Measurements from ENCODE around the gene CNTN4.

Gene CNTN4

GRCh38 chr3:2516762-2517441 is 418.2 kb downstream of the CNTN4 start:
- H3K9me3 ChIP-seq (ENCODE audit: insufficient read depth, low read length, severe bottlenecking) = no peaks in the 10 kb centered on the region
- no peak overlapping the region for H3K27ac ChIP-seq (ENCODE audit: low read length)
- no peak overlapping the region for H3K9ac ChIP-seq (ENCODE audit: low read depth, low read length)
- no peaks in the 10 kb centered on the region for H3K79me2 ChIP-seq (ENCODE audit: insufficient read depth, low read length)
- H2AFZ ChIP-seq (ENCODE audit: low read depth, low read length) = no peak overlapping the region
- H3K27me3 ChIP-seq (ENCODE audit: insufficient read depth, low read length, poor library complexity) = no peaks in the 10 kb centered on the region
- no peak overlapping the region for H3K4me3 ChIP-seq (ENCODE audit: low read depth in 1 of 2, low read length in 2 of 2)
- no peak for TF ChIP-seq EZH2 (IDR thresholded peaks at IDR 0.05; ENCODE audit: borderline replicate concordance, low read depth, low read length, severe bottlenecking)
- TF ChIP-seq, protein P1, sequence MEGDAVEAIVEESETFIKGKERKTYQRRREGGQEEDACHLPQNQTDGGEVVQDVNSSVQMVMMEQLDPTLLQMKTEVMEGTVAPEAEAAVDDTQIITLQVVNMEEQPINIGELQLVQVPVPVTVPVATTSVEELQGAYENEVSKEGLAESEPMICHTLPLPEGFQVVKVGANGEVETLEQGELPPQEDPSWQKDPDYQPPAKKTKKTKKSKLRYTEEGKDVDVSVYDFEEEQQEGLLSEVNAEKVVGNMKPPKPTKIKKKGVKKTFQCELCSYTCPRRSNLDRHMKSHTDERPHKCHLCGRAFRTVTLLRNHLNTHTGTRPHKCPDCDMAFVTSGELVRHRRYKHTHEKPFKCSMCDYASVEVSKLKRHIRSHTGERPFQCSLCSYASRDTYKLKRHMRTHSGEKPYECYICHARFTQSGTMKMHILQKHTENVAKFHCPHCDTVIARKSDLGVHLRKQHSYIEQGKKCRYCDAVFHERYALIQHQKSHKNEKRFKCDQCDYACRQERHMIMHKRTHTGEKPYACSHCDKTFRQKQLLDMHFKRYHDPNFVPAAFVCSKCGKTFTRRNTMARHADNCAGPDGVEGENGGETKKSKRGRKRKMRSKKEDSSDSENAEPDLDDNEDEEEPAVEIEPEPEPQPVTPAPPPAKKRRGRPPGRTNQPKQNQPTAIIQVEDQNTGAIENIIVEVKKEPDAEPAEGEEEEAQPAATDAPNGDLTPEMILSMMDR (IDR thresholded peaks at IDR 0.05; ENCODE audit: borderline replicate concordance, extremely low read depth, low read length, poor library complexity, severe bottlenecking) = no peak
- H4K20me1 ChIP-seq (ENCODE audit: insufficient read depth, low read length) = no peaks in the 10 kb centered on the region
- H3K4me1 ChIP-seq (ENCODE audit: insufficient read depth, low read length) = no peaks in the 10 kb centered on the region
- no peak overlapping the region for H3K4me2 ChIP-seq (ENCODE audit: insufficient read depth, low read length)
- no peaks in the 10 kb centered on the region for H3K36me3 ChIP-seq (ENCODE audit: insufficient read depth, low read length)
- ATAC-seq (ENCODE audit: insufficient read depth, low read depth) (no peak), DNase-seq (no peak)

- no peak for ATAC-seq (ENCODE audit: insufficient read depth, low read depth)
- Histone ChIP-seq H2AFZ (ENCODE audit: low read depth, low read length) (no peak overlapping the region), H4K20me1 (ENCODE audit: insufficient read depth, low read length) (no peaks in the 10 kb centered on the region), H3K36me3 (ENCODE audit: insufficient read depth, low read length) (no peaks in the 10 kb centered on the region), H3K4me1 (ENCODE audit: insufficient read depth, low read length) (no peaks in the 10 kb centered on the region), H3K27me3 (ENCODE audit: insufficient read depth, low read length, poor library complexity) (no peaks in the 10 kb centered on the region), H3K9ac (ENCODE audit: low read depth, low read length) (no peak overlapping the region), H3K9me3 (ENCODE audit: insufficient read depth, low read length, severe bottlenecking) (no peaks in the 10 kb centered on the region), H3K4me3 (ENCODE audit: low read depth in 1 of 2, low read length in 2 of 2) (no peak overlapping the region), H3K4me2 (ENCODE audit: insufficient read depth, low read length) (no peak overlapping the region), H3K79me2 (ENCODE audit: insufficient read depth, low read length) (no peaks in the 10 kb centered on the region), H3K27ac (ENCODE audit: low read length) (no peak overlapping the region)
- DNase-seq = no peak
- TF ChIP-seq, protein P1 (IDR thresholded peaks at IDR 0.05; ENCODE audit: borderline replicate concordance, extremely low read depth, low read length, poor library complexity, severe bottlenecking) = no peak
- TF ChIP-seq EZH2 (IDR thresholded peaks at IDR 0.05; ENCODE audit: borderline replicate concordance, low read depth, low read length, severe bottlenecking) = no peak
These were observed 419.0 kb downstream of the CNTN4 start for GRCh38 chr3:2517500-2518172.

- H4K20me1 ChIP-seq (ENCODE audit: insufficient read depth, low read length) = no peaks in the 10 kb centered on the region
- H3K4me1 ChIP-seq (ENCODE audit: insufficient read depth, low read length) = no peaks in the 10 kb centered on the region
- no peak overlapping the region for H3K9ac ChIP-seq (ENCODE audit: low read depth, low read length)
- H3K27me3 ChIP-seq (ENCODE audit: insufficient read depth, low read length, poor library complexity) = no peaks in the 10 kb centered on the region
- H2AFZ ChIP-seq (ENCODE audit: low read depth, low read length) = no peak overlapping the region
- H3K9me3 ChIP-seq (ENCODE audit: insufficient read depth, low read length, severe bottlenecking) = no peaks in the 10 kb centered on the region
- H3K36me3 ChIP-seq (ENCODE audit: insufficient read depth, low read length) = no peaks in the 10 kb centered on the region
- H3K27ac ChIP-seq (ENCODE audit: low read length) = no peak overlapping the region
- no peak overlapping the region for H3K4me2 ChIP-seq (ENCODE audit: insufficient read depth, low read length)
- no peak overlapping the region for H3K4me3 ChIP-seq (ENCODE audit: low read depth in 1 of 2, low read length in 2 of 2)
- no peak for DNase-seq
- ATAC-seq (ENCODE audit: insufficient read depth, low read depth) = no peak
- no peaks in the 10 kb centered on the region for H3K79me2 ChIP-seq (ENCODE audit: insufficient read depth, low read length)
- no peak for TF ChIP-seq EZH2 (IDR thresholded peaks at IDR 0.05; ENCODE audit: borderline replicate concordance, low read depth, low read length, severe bottlenecking)
- TF ChIP-seq, protein P1 (IDR thresholded peaks at IDR 0.05; ENCODE audit: borderline replicate concordance, extremely low read depth, low read length, poor library complexity, severe bottlenecking) = no peak
These were observed 424.7 kb downstream of the CNTN4 start for GRCh38 chr3:2523281-2523836.

All from DND-41 (cell line).